Measurements from ENCODE around the gene REPIN1. TPM values are rescaled to one million over a fixed set of nuclear protein-coding genes. Genes with fewer than 3 reads are reported as not detected.

Gene REPIN1
- total RNA-seq, 1 experiment from 2014 or later, result 189 TPM

- no peak for TF ChIP-seq CTCF (IDR thresholded peaks at IDR 0.05; ENCODE audit: unreplicated experiment)
- H3K9me3 Mint-ChIP-seq (ENCODE audit: low read depth, unreplicated experiment), result no peaks in the 10 kb centered on the region
- BruUV-seq (replicated peaks), result no TSS peak
- peaks cover 13% of the 10 kb centered on the region for H3K4me1 Mint-ChIP-seq (ENCODE audit: low read depth, unreplicated experiment)
- peaks cover 6% of the 10 kb centered on the region for H3K36me3 Mint-ChIP-seq (ENCODE audit: insufficient read depth, unreplicated experiment)
- H3K27me3 Mint-ChIP-seq (ENCODE audit: unreplicated experiment), result no peaks in the 10 kb centered on the region
- intact Hi-C loops (cut with micrococcal nuclease; ENCODE audit: unreplicated experiment), result no loop called here
- DNase-seq, result no peak
- no peak overlapping the region for H3K27ac Mint-ChIP-seq (ENCODE audit: unreplicated experiment)
- CTCF ChIA-PET, result no interaction called here
- no peak overlapping the region for H3K4me3 Mint-ChIP-seq (ENCODE audit: low read depth, unreplicated experiment)
These were observed 24.3 kb upstream of the REPIN1 start for GRCh38 chr7:150344299-150344698.

DNA sequence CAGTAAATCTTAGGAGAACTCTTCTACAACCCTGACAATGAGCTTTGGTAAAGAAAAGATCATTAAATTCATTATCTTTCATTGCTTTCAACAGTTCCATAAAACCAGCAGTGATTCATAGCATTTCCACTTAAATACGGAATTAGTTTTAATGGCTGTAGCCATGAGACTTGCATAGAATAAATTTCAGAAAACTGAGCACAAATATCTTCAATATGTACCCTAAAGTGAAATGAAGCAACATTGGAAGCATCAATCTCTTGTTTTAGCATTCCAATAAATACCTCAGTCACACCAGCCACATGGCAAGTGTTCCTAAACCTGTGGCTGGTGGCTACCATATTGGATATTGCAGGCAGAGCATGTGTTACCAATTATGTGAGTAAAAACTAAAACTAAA, 23.6 kb upstream of the REPIN1 start:
- intact Hi-C loops (cut with micrococcal nuclease; ENCODE audit: unreplicated experiment), result no loop called here
- H3K27ac Mint-ChIP-seq (ENCODE audit: unreplicated experiment), result no peak overlapping the region
- peaks cover 5% of the 10 kb centered on the region for H3K36me3 Mint-ChIP-seq (ENCODE audit: insufficient read depth, unreplicated experiment)
- CTCF ChIA-PET, result no interaction called here
- DNase-seq, result no peak
- no TSS peak for BruUV-seq (replicated peaks)
- H3K27me3 Mint-ChIP-seq (ENCODE audit: unreplicated experiment), result no peaks in the 10 kb centered on the region
- H3K9me3 Mint-ChIP-seq (ENCODE audit: low read depth, unreplicated experiment), result no peaks in the 10 kb centered on the region
- TF ChIP-seq CTCF (IDR thresholded peaks at IDR 0.05; ENCODE audit: unreplicated experiment), result no peak
- peaks cover 5% of the 10 kb centered on the region for H3K4me1 Mint-ChIP-seq (ENCODE audit: low read depth, unreplicated experiment)
- no peak overlapping the region for H3K4me3 Mint-ChIP-seq (ENCODE audit: low read depth, unreplicated experiment)

- Mint-ChIP-seq H3K27ac (ENCODE audit: unreplicated experiment) (no peak overlapping the region), H3K27me3 (ENCODE audit: unreplicated experiment) (no peaks in the 10 kb centered on the region), H3K4me1 (ENCODE audit: low read depth, unreplicated experiment) (peaks cover 7% of the 10 kb centered on the region), H3K4me3 (ENCODE audit: low read depth, unreplicated experiment) (no peak overlapping the region), H3K36me3 (ENCODE audit: insufficient read depth, unreplicated experiment) (no peaks in the 10 kb centered on the region), H3K9me3 (ENCODE audit: low read depth, unreplicated experiment) (no peaks in the 10 kb centered on the region)
- no peak for DNase-seq
- BruUV-seq (replicated peaks), result no TSS peak
- CTCF ChIA-PET, result no interaction called here
- no peak for TF ChIP-seq CTCF (IDR thresholded peaks at IDR 0.05; ENCODE audit: unreplicated experiment)
- intact Hi-C loops (cut with micrococcal nuclease; ENCODE audit: unreplicated experiment), result no loop called here
These were observed 21.7 kb upstream of the REPIN1 start for GRCh38 chr7:150346922-150347321.

- Mint-ChIP-seq H3K27me3 (ENCODE audit: unreplicated experiment) (no peaks in the 10 kb centered on the region), H3K4me1 (ENCODE audit: low read depth, unreplicated experiment) (peaks cover 13% of the 10 kb centered on the region), H3K36me3 (ENCODE audit: insufficient read depth, unreplicated experiment) (peaks cover 5% of the 10 kb centered on the region), H3K4me3 (ENCODE audit: low read depth, unreplicated experiment) (no peak overlapping the region), H3K27ac (ENCODE audit: unreplicated experiment) (no peak overlapping the region), H3K9me3 (ENCODE audit: low read depth, unreplicated experiment) (no peaks in the 10 kb centered on the region)
- intact Hi-C loops (cut with micrococcal nuclease; ENCODE audit: unreplicated experiment), result no loop called here
- no peak for TF ChIP-seq CTCF (IDR thresholded peaks at IDR 0.05; ENCODE audit: unreplicated experiment)
- no peak for DNase-seq
- CTCF ChIA-PET, result no interaction called here
- BruUV-seq (replicated peaks), result no TSS peak
These were observed 16.9 kb upstream of the REPIN1 start for GRCh38 chr7:150351587-150352194.
